Stimulated activated CD4-positive, alpha-beta T cell treated with anti-CD3 and anti-CD28 coated beads, Interleukin-1b, Interleukin-23, amount 100 ng/mL, for 4 hours (primary cell): ENCODE measurements around the gene CFAP74.

Experiments used
- DNase-seq, 2 donors: peaks; one replicate each; pipeline ENCODE4 v3.0.0-alpha.2; 2020; ENCODE audit warnings: low read depth in 2 of 2

CFAP74 gene

DNA sequence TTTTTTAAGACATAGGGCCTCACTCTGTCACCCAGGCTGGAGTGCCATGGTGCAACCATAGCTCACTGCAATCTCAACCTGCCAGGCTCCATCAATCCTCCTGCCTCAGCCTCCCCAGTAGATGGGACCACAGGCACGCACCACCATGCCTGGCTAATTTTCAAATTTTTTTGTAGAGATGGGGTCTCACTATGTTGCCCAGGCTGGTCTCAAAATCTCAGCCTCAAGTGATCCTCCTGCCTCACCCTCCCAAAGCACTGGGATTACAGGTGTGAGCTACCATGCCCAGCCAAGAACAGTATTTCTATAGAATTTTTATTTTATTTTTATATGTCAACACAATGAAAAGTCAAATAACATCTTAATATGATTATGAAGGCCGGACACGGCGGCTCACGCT lies 123.6 kb downstream of the CFAP74 start:
- DNase-seq = no peak

GRCh38 chr1:1877865-1878436 lies 125.6 kb downstream of the CFAP74 start:
- DNase-seq = no peak

DNA sequence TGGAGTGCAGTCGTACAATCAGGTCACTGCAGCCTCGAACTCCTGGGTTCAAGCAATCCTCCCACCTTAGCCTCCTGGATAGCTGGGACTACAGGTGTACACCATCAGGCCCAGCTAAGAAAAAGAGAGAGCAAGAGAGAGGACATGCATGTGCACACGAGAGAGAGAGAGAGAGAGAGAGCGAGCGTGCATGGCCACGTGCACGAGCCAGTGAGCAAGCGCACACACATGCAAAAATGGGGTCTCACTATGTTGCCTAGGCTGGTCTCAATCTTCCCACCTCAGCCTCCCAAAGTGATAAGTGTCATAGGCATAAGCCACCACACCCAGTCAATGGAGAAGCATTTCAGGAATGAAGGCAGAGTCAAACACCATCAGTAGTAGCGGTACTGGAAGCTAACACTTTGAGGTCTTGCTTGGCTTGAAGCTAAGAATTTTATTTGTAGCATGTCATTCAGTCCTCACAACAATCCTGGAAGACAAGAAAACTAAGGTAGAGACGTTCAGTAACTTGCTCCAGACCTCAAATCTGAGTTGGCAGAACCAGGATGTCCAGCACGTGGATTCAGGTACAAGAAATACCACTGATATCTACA lies 127.2 kb downstream of the CFAP74 start:
- no peak for DNase-seq

DNA sequence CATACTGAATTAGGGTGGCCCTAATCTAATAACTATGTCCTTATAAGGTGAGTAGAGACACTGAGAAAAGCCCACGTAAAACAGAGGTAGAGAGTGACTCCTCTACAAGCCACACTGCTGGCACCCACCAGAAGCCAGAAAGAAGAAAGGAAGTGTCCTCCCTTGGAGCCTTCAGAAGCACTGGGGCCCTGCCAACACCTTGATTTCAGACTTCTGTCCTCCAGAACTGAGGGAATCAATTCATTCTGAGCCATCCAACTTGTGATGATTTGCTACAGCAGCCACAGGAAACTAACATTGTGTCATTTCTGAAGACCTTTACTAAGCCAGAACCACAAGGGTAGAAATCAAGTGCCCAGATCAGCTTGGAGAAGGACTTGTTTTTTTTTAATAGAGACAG lies 127.7 kb downstream of the CFAP74 start:
- DNase-seq = no peak

DNA sequence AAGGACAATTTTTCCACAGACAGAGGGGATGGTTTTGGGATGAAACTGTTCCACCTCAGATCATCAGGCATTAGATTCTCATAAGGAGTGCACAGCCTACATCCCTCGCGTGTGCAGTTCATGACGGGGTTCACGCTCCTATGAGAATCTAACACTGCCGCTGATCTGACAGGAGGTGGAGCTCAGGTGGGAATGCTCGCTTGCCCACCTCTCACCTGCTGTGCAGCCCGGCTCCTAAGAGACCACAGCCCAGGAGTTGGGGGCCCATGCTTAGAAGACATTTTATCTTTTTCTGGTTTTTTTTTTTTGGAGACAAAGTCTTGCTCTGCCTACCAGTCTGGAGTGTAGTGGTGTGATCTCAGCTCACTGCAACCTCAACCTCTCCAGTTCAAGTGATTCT lies 128.7 kb downstream of the CFAP74 start:
- no peak for DNase-seq

GRCh38 chr1:1873186-1873585 lies 130.4 kb downstream of the CFAP74 start:
- DNase-seq = no peak

- DNase-seq = no peak
These were observed 131.1 kb downstream of the CFAP74 start for GRCh38 chr1:1872329-1872994.
